Mammary epithelial cell (primary cell): Measurements from ENCODE around the gene SLC22A2.

Experiments used
- CTCF ChIP-seq, 2 donors: IDR thresholded peaks in 1 of 2; conservative IDR thresholded peaks in 1 of 2; 2 replicates each; pipeline ENCODE4 v1.5.1; 2011 to 2012; ENCODE audit warnings: inconsistent platforms in 2 of 2, low read length in 2 of 2, mild to moderate bottlenecking in 2 of 2, control low read depth in 1 of 2, low read depth in 1 of 2; ENCODE audit not compliant: insufficient read depth in 1 of 2; ENCODE audit errors: extremely low read depth in 1 of 2
- EZH2 ChIP-seq: IDR thresholded peaks from 2 replicates; pipeline ENCODE4 v1.6.1; 2012; ENCODE audit warnings: low read length, inconsistent platforms, borderline replicate concordance

DNA sequence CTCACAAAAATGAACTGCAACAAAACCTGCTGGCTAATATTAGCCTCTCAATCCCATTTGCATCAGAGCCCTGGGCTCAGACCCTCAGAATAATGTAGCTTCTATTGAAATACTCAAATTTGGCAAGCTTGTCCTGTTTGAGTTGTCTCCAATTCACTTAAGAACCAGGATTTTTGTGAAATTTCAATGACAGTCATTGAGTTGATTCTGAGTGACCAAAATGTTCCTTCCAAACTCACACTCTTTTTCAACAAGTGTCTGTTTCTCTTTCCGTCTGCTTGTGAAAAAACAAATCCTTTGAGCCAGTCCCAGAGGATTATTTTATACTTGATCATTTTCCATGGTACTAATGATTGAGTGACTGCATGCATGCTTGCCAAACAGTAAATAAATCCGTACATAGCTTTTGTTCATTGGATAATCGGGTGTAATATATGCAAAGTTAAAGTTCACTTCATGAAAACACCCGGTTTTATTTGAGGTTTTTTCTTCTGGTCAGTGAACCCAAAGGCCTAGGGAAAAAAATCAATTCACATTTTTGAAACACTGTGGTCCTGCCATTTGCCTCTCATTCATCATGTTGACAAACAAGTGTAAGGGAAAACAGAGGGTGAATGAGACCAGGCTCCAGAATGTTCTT, 16.4 kb upstream of the SLC22A2 start:
- TF ChIP-seq CTCF (conservative IDR thresholded peaks at IDR 0.05 in 1 of 2, IDR thresholded peaks at IDR 0.05 in 1 of 2; ENCODE audit: extremely low read depth in 1 of 2, insufficient read depth in 1 of 2, low read depth in 1 of 2, low read length in 2 of 2) = no peak
- no peak for TF ChIP-seq EZH2
